HAP-1 (cell line): ENCODE data around the gene MGMT.

Source experiments
- DNase-seq, 2 experiments: peaks; one replicate each; pipeline ENCODE4 v3.0.0-alpha.2; 2016 to 2020; ENCODE audit warnings: low spot score in 2 of 2
- H3K27me3 ChIP-seq: fragments of 250-450 bp; sonication (Bioruptor Pico); 2 replicates; pipeline ENCODE4 v1.5.1; 2020; ENCODE audit warnings: low read depth, mild to moderate bottlenecking, moderate library complexity
- H3K36me3 ChIP-seq: fragments of 250-450 bp; sonication (Bioruptor Pico); replicated peaks from 2 replicates; pipeline ENCODE4 v1.5.1; 2020; ENCODE audit warnings: mild to moderate bottlenecking
- H3K4me1 ChIP-seq: fragments of 250-450 bp; sonication (Bioruptor Pico); 2 replicates; pipeline ENCODE4 v1.5.1; 2020; ENCODE audit warnings: mild to moderate bottlenecking
- H3K4me3 ChIP-seq: fragments of 250-450 bp; sonication (Bioruptor Pico); 2 replicates; pipeline ENCODE4 v1.5.1; 2020; ENCODE audit warnings: mild to moderate bottlenecking, moderate library complexity
- H3K9me3 ChIP-seq: fragments of 250-450 bp; sonication (Bioruptor Pico); 2 replicates; pipeline ENCODE4 v1.5.1; 2020; ENCODE audit warnings: mild to moderate bottlenecking, moderate library complexity
- in situ Hi-C: fragments of 300-500 bp; cut with MboI; formaldehyde crosslinking; loops from 3 replicates; pipeline ENCODE4 v1.14.3; 2020; ENCODE audit warnings: low sequenced_read_pairs, inconsistent platforms, mixed read lengths

Gene MGMT

DNA sequence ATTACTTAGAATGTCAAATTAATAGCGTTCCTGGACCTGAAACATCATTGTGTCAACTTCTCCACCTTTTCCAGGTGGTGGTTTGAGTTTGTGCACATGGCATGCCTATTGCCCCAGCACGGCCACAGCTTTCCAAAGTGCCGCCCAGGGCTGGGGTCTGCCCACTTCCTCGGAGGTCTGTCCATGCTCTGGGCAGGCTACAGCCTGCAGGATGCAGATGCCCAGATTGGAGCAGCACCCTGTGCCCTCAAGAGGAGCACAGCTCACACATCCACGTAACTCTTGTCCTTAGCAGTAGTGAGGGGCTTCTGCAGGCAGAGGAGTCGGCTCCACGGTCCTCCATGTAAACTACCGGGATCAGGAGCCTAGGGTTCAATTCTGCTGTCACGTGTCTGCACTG, 258.4 kb downstream of the MGMT start:
- no peaks in the 10 kb centered on the region for H3K9me3 ChIP-seq
- no peaks in the 10 kb centered on the region for H3K36me3 ChIP-seq
- DNase-seq = no peak
- in situ Hi-C loops = no loop called here
- H3K4me3 ChIP-seq = no peak overlapping the region
- no peaks in the 10 kb centered on the region for H3K4me1 ChIP-seq
- no peaks in the 10 kb centered on the region for H3K27me3 ChIP-seq

GRCh38 chr10:129725890-129726631, 259.0 kb downstream of the MGMT start:
- H3K36me3 ChIP-seq = no peaks in the 10 kb centered on the region
- H3K4me3 ChIP-seq = no peak overlapping the region
- in situ Hi-C loops = no loop called here
- DNase-seq = no peak
- no peaks in the 10 kb centered on the region for H3K9me3 ChIP-seq
- no peaks in the 10 kb centered on the region for H3K27me3 ChIP-seq
- no peaks in the 10 kb centered on the region for H3K4me1 ChIP-seq

GRCh38 chr10:129727071-129727470, 260.0 kb downstream of the MGMT start:
- Histone ChIP-seq H3K4me1 (no peaks in the 10 kb centered on the region), H3K9me3 (no peaks in the 10 kb centered on the region)
- in situ Hi-C loops = no loop called here

GRCh38 chr10:129727495-129727894, 260.5 kb downstream of the MGMT start:
- H3K27me3 ChIP-seq = no peaks in the 10 kb centered on the region
- H3K9me3 ChIP-seq = no peaks in the 10 kb centered on the region
- no peaks in the 10 kb centered on the region for H3K36me3 ChIP-seq
- H3K4me1 ChIP-seq = no peaks in the 10 kb centered on the region
- no peak overlapping the region for H3K4me3 ChIP-seq
- in situ Hi-C loops = no loop called here
- no peak for DNase-seq

More at GRCh38 chr10:129727071-129727470, 260.0 kb downstream of the MGMT start:
- no peak overlapping the region for H3K4me3 ChIP-seq
- no peak for DNase-seq
- no peaks in the 10 kb centered on the region for H3K27me3 ChIP-seq
- H3K36me3 ChIP-seq = no peaks in the 10 kb centered on the region

GRCh38 chr10:129728246-129728820, 261.3 kb downstream of the MGMT start:
- Histone ChIP-seq H3K4me3 (no peak overlapping the region), H3K27me3 (no peaks in the 10 kb centered on the region), H3K36me3 (no peaks in the 10 kb centered on the region), H3K9me3 (no peaks in the 10 kb centered on the region), H3K4me1 (no peaks in the 10 kb centered on the region)
- no peak for DNase-seq
- in situ Hi-C loops = no loop called here

- no peaks in the 10 kb centered on the region for H3K4me1 ChIP-seq
- H3K36me3 ChIP-seq = no peaks in the 10 kb centered on the region
- H3K4me3 ChIP-seq = no peak overlapping the region
- no peak for DNase-seq
- in situ Hi-C loops = no loop called here
- H3K9me3 ChIP-seq = no peaks in the 10 kb centered on the region
- no peaks in the 10 kb centered on the region for H3K27me3 ChIP-seq
Measured at GRCh38 chr10:129728905-129729795, 262.1 kb downstream of the MGMT start.

DNA sequence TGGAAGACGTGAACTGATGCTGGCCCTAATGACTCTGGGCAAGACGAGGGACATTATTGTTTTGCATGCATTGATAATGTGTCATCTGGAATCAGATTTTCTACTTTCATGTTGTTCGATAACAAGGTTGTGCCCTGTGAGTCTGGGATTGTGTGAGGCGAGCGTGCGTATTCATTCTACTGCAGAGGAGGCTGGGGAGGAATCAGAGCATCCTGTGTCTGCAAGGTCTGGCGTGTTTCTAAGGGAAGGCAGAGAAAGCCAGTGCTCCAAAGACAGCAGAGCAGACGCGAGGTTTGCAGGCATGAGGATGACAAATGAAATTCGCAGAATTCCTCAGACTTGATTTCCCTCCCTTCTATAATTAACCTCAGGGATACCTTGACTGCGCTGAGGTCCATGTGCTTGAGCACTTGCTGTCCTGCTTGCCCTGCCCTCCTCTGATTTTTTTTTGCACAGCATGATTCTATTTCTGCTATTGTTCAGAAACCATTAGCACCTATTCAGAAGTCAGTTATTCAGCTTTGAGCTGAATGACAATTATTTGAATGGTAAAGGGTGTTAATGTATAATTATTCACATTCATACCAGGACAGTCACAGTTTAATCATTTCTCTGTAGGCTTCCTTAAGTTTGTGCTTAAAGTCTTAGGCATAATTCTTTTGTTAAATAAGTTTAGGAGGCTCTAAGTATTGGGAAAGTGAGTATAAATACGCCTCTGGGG, 263.4 kb downstream of the MGMT start:
- no peak for DNase-seq
- Histone ChIP-seq H3K4me1 (no peaks in the 10 kb centered on the region), H3K9me3 (no peaks in the 10 kb centered on the region), H3K36me3 (no peaks in the 10 kb centered on the region), H3K27me3 (no peaks in the 10 kb centered on the region), H3K4me3 (no peak overlapping the region)
- in situ Hi-C loops = no loop called here

DNA sequence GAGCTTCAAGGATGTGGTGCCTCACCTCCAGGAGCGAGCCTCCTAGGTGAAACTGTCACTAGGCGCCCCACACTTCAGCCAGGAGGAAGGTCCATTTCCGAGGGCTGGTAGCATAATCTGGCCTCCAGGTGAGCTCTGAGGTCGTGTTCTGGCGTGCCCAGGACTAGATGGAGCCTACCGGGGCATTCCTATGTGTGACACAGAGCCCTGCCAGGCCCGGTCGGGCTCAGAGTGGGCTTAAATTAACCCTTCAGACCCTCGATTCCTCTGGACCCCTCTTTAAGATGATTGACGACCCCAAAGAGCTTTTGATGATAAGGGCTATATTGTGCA, 263.9 kb downstream of the MGMT start:
- in situ Hi-C loops = no loop called here
- no peak for DNase-seq
- Histone ChIP-seq H3K4me1 (no peaks in the 10 kb centered on the region), H3K4me3 (no peak overlapping the region), H3K9me3 (no peaks in the 10 kb centered on the region), H3K36me3 (no peaks in the 10 kb centered on the region), H3K27me3 (no peaks in the 10 kb centered on the region)

- Histone ChIP-seq H3K4me3 (no peak overlapping the region), H3K36me3 (no peaks in the 10 kb centered on the region), H3K4me1 (no peaks in the 10 kb centered on the region), H3K27me3 (no peaks in the 10 kb centered on the region), H3K9me3 (no peaks in the 10 kb centered on the region)
- in situ Hi-C loops = no loop called here
- no peak for DNase-seq
Measured at GRCh38 chr10:129740532-129741279, 273.7 kb downstream of the MGMT start.

- no peaks in the 10 kb centered on the region for H3K27me3 ChIP-seq
- H3K4me3 ChIP-seq = no peak overlapping the region
- H3K36me3 ChIP-seq = no peaks in the 10 kb centered on the region
- DNase-seq = no peak
- H3K9me3 ChIP-seq = no peaks in the 10 kb centered on the region
- no peaks in the 10 kb centered on the region for H3K4me1 ChIP-seq
- in situ Hi-C loops = no loop called here
Measured at GRCh38 chr10:129741280-129741977, 274.4 kb downstream of the MGMT start.

DNA sequence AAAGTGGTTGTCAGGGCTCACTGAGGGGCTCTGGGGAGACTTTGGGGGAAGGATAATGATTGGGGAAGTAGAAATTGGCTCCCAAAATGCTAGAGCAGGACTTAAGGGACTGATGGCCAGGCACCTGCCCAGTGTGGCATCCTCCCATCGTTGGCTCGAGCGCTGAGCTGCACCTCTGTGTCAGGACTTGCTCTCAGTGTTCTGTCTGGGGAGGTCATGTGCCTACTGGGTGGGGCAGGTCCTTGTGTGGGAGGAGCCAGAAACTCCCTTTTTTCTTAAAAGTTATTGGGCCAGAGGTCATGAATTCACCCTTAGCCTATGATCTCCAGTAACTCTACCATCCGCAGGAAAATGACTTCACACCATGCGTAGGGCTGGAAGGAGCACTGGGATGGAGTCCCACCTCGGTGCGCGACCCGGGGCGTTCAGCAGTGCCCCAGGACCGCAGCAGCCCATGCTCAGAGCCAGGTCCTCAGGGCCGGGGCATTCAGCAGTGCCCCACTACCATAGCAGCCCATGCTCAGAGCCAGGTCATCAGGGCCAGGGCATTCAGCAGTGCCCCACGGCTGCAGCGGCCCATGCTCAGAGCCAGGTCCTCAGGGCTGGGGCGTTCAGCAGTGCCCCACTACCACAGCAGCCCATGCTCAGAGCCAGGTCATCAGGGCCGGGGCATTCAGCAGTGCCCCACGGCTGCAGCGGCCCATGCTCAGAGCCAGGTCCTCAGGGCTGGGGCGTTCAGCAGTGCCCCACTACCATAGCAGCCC, 275.1 kb downstream of the MGMT start:
- Histone ChIP-seq H3K9me3 (no peaks in the 10 kb centered on the region), H3K27me3 (no peaks in the 10 kb centered on the region), H3K4me3 (no peak overlapping the region), H3K4me1 (no peaks in the 10 kb centered on the region), H3K36me3 (no peaks in the 10 kb centered on the region)
- no peak for DNase-seq
- in situ Hi-C loops = no loop called here
